GM12872 (cell line): ENCODE measurements around the gene OSGEPL1.

ENCODE experiments used
- CTCF ChIP-seq: IDR thresholded peaks from 3 replicates; pipeline ENCODE4 v1.5.1; 2011; ENCODE audit warnings: low read depth, mild to moderate bottlenecking, low read length, moderate library complexity; ENCODE audit not compliant: insufficient read depth

Gene OSGEPL1

DNA sequence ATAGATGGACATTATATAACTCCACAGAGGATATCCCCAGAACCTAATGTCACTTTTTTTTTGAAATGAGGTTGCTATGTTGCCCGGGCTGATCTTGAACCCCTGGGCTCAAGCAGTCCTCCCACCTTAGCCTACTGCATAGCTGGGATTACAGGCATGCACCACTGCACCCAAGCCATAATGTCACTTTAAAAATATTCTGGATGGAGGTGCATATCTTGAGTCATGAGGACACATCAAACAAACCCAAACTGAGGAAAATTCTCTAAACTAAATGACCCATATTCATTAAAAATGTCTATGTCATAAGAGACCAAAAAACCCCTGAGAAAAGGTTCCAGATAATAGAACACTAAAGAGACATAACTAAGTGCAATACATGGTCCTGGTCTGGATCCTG lies 36.3 kb downstream of the OSGEPL1 start:
- TF ChIP-seq CTCF: no peak

GRCh38 chr2:189723192-189723591 lies 39.4 kb downstream of the OSGEPL1 start:
- no peak for TF ChIP-seq CTCF

DNA sequence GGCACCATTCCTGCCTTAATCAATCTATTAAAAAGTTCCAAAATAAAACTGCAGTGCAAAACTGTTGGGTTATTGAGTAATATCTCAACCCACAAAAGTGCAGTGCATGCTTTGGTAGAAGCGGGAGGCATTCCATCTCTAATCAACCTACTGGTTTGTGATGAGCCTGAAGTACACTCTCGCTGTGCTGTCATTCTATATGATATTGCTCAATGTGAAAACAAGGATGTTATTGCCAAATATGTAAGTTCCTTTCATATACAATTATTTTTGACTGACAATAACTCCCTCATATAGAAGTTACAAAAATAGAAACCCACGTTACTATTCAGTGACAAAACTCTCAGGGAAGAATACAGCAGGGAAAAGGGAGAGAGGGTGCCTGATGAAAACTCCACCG lies 43.0 kb downstream of the OSGEPL1 start:
- no peak for TF ChIP-seq CTCF

GRCh38 chr2:189709501-189710221 lies 52.9 kb downstream of the OSGEPL1 start:
- TF ChIP-seq CTCF: no peak

- 0 out of 3 replicates have a peak, but pooled peaks have one; percentile 5 for TF ChIP-seq CTCF
Observed at GRCh38 chr2:189702071-189702470, 60.5 kb downstream of the OSGEPL1 start.

- TF ChIP-seq CTCF: no peak
Observed at GRCh38 chr2:189700681-189701080, 61.9 kb downstream of the OSGEPL1 start.

- TF ChIP-seq CTCF: peak; percentile 47; the same call in 2 of the 3 replicates
Observed at GRCh38 chr2:189698020-189698887, 64.3 kb downstream of the OSGEPL1 start.
